K562 (cell line): ENCODE measurements around the gene LRRC59. TPM values are rescaled to one million over a fixed set of nuclear protein-coding genes. Genes with fewer than 3 reads are reported as not detected.

Source experiments
- CCAR2 ChIP-seq: fragments of 200-400 bp; formaldehyde crosslinking; IDR thresholded peaks from 2 replicates; pipeline ENCODE4 v1.6.1; 2017; ENCODE audit warnings: mild to moderate bottlenecking, low read depth, low read length
- ETV1 ChIP-seq: fragments of 450-650 bp; conservative IDR thresholded peaks from 2 replicates; pipeline ENCODE4 v1.6.1; 2016; ENCODE audit warnings: missing genetic modification characterization, control low read depth, low read depth, missing compliant biosample characterization
- HDAC2 ChIP-seq: fragments of 450-650 bp; IDR thresholded peaks from 2 replicates; pipeline ENCODE4 v1.6.1; 2016; ENCODE audit warnings: mild to moderate bottlenecking
- KDM1A ChIP-seq, 2 experiments: fragments of 450-650 bp; IDR thresholded peaks; 2 replicates each; pipeline ENCODE4 v1.6.1; 2016; ENCODE audit warnings: mild to moderate bottlenecking in 2 of 2
- MTA1 ChIP-seq: fragments of 450-650 bp; IDR thresholded peaks from 2 replicates; pipeline ENCODE4 v1.6.1; 2017; ENCODE audit warnings: borderline replicate concordance
- RB1 ChIP-seq: fragments of 450-650 bp; IDR thresholded peaks from 2 replicates; pipeline ENCODE4 v1.6.1; 2017; ENCODE audit warnings: low read depth, mild to moderate bottlenecking
- ZC3H4 ChIP-seq: sonication (generic); formaldehyde crosslinking; IDR thresholded peaks from 2 replicates; pipeline ENCODE4 v1.9.0; 2021; ENCODE audit warnings: missing genetic modification reagents, borderline replicate concordance
- ZNF134 ChIP-seq: fragments of 250-450 bp; sonication (Bioruptor Pico); conservative IDR thresholded peaks from 2 replicates; pipeline ENCODE4 v1.4.0; 2020
- polyA plus RNA-seq, 8 experiments: library from polyadenylated mRNA; depleted of rRNA in 4 of 8; stranded (reverse) in 5 of 8; unstranded in 3 of 8; fragments of >200 nt; fragmentation: Nextera tagmentation in 2 of 8; fragmentation: Illumina TruSeq in 1 of 8; extraction: Ambion mirVana in 2 of 8; extraction: Trizol in 1 of 8; gene quantifications; 2 replicates each; pipeline versions ENCODE4 v1.2.1 to v1.2.3, GENCODE V29; 2011 to 2014; ENCODE audit warnings: inconsistent platforms in 1 of 8, missing spikeins in 1 of 8
- total RNA-seq, 7 experiments: library from RNA; depleted of rRNA in 6 of 7; stranded (reverse); fragments of >200 nt in 6 of 7; fragmentation: Illumina TruSeq in 2 of 7; extraction: Trizol in 2 of 7; gene quantifications; 2 replicates each; pipeline versions ENCODE4 v1.2.1 to v1.2.3, GENCODE V29; 2011 to 2021; ENCODE audit warnings: low replicate concordance in 1 of 7
- TF ChIP-seq, protein P1 (sequence below): fragments of 450-650 bp; IDR thresholded peaks from 2 replicates; pipeline ENCODE4 v1.6.1; 2016; ENCODE audit warnings: mild to moderate bottlenecking
- TF ChIP-seq, protein P2 (sequence below): fragments of 450-650 bp; IDR thresholded peaks from 2 replicates; pipeline ENCODE4 v1.7.0; 2016; ENCODE audit warnings: borderline replicate concordance
- TF ChIP-seq, protein P3 (sequence below): fragments of 250-450 bp; sonication (Bioruptor Pico); IDR thresholded peaks from 2 replicates; pipeline ENCODE4 v1.5.0; 2020; ENCODE audit warnings: mild to moderate bottlenecking
- TF ChIP-seq, protein P4 (sequence below): sonication (generic); formaldehyde crosslinking; IDR thresholded peaks from 2 replicates; pipeline ENCODE4 v1.8.0; 2023; ENCODE audit warnings: mild to moderate bottlenecking, missing genetic modification reagents
- TF ChIP-seq, protein P5 (sequence below): fragments of 250-450 bp; sonication (Bioruptor Pico); IDR thresholded peaks from 2 replicates; pipeline ENCODE4 v1.8.0; 2022; ENCODE audit warnings: inconsistent platforms
- TF ChIP-seq, protein P6 (sequence below): conservative IDR thresholded peaks from 2 replicates; pipeline ENCODE4 v1.6.1; 2011; ENCODE audit warnings: low read depth, mild to moderate bottlenecking, low read length; ENCODE audit not compliant: control insufficient read depth

Gene LRRC59
- total and polyA plus RNA-seq, 9 of the 15 experiments (the other 6 are each of a cell fraction or from before 2014, with no cell fraction given): 27.8 to 244 (median 154) TPM

DNA sequence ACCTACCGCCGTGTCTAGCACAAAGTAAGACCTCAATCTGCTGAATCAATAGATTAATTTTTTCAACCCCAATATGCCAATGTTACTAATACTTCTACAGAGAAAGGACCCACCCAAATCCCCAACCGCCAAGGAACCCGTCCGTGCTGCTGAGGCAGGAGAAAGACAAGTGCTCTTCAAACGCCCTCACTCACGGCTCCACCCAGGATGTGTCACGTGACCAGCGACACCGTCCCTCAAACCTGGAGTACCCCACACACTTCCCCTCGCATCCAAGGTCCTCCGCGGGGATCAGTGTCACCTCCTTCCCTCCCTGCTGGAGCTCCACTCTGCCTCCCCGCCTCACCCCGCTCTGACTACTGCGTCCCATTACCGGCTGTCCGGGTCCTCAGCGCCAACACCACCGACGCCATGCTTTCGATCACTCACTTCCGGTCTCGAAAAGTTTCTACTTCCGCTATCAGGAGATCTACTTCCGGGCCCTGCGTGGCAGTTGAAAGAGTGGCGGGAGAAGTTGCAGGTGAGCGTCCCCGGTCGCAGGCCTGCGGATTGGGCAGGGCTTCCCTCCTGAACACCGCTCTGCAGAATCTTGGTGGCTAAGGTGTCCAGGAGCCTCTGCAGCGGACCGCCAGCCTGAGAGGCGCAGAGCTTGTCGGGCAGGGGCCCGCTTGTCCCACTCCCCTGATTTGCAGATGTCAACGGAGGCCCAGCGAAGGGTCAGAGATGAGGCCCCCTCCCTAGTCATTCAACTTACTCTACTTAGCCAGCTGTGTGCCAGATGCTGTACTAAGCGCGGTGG lies 24.4 kb downstream of the LRRC59 start, which contains the start of the genes EME1 and MRPL27 (continued):
- TF ChIP-seq, protein P1, sequence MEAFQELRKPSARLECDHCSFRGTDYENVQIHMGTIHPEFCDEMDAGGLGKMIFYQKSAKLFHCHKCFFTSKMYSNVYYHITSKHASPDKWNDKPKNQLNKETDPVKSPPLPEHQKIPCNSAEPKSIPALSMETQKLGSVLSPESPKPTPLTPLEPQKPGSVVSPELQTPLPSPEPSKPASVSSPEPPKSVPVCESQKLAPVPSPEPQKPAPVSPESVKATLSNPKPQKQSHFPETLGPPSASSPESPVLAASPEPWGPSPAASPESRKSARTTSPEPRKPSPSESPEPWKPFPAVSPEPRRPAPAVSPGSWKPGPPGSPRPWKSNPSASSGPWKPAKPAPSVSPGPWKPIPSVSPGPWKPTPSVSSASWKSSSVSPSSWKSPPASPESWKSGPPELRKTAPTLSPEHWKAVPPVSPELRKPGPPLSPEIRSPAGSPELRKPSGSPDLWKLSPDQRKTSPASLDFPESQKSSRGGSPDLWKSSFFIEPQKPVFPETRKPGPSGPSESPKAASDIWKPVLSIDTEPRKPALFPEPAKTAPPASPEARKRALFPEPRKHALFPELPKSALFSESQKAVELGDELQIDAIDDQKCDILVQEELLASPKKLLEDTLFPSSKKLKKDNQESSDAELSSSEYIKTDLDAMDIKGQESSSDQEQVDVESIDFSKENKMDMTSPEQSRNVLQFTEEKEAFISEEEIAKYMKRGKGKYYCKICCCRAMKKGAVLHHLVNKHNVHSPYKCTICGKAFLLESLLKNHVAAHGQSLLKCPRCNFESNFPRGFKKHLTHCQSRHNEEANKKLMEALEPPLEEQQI: no peak
- TF ChIP-seq, protein P2, sequence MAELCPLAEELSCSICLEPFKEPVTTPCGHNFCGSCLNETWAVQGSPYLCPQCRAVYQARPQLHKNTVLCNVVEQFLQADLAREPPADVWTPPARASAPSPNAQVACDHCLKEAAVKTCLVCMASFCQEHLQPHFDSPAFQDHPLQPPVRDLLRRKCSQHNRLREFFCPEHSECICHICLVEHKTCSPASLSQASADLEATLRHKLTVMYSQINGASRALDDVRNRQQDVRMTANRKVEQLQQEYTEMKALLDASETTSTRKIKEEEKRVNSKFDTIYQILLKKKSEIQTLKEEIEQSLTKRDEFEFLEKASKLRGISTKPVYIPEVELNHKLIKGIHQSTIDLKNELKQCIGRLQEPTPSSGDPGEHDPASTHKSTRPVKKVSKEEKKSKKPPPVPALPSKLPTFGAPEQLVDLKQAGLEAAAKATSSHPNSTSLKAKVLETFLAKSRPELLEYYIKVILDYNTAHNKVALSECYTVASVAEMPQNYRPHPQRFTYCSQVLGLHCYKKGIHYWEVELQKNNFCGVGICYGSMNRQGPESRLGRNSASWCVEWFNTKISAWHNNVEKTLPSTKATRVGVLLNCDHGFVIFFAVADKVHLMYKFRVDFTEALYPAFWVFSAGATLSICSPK: no peak
- TF ChIP-seq, protein P3, sequence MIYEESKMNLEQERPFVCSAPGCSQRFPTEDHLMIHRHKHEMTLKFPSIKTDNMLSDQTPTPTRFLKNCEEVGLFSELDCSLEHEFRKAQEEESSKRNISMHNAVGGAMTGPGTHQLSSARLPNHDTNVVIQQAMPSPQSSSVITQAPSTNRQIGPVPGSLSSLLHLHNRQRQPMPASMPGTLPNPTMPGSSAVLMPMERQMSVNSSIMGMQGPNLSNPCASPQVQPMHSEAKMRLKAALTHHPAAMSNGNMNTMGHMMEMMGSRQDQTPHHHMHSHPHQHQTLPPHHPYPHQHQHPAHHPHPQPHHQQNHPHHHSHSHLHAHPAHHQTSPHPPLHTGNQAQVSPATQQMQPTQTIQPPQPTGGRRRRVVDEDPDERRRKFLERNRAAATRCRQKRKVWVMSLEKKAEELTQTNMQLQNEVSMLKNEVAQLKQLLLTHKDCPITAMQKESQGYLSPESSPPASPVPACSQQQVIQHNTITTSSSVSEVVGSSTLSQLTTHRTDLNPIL: no peak
- TF ChIP-seq, protein P4, sequence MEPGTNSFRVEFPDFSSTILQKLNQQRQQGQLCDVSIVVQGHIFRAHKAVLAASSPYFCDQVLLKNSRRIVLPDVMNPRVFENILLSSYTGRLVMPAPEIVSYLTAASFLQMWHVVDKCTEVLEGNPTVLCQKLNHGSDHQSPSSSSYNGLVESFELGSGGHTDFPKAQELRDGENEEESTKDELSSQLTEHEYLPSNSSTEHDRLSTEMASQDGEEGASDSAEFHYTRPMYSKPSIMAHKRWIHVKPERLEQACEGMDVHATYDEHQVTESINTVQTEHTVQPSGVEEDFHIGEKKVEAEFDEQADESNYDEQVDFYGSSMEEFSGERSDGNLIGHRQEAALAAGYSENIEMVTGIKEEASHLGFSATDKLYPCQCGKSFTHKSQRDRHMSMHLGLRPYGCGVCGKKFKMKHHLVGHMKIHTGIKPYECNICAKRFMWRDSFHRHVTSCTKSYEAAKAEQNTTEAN: peak; percentile 90; the same call in 1 of the 2 replicates
- TF ChIP-seq, protein P5, sequence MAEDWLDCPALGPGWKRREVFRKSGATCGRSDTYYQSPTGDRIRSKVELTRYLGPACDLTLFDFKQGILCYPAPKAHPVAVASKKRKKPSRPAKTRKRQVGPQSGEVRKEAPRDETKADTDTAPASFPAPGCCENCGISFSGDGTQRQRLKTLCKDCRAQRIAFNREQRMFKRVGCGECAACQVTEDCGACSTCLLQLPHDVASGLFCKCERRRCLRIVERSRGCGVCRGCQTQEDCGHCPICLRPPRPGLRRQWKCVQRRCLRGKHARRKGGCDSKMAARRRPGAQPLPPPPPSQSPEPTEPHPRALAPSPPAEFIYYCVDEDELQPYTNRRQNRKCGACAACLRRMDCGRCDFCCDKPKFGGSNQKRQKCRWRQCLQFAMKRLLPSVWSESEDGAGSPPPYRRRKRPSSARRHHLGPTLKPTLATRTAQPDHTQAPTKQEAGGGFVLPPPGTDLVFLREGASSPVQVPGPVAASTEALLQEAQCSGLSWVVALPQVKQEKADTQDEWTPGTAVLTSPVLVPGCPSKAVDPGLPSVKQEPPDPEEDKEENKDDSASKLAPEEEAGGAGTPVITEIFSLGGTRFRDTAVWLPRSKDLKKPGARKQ (CRISPR knock-in tag): no peak
- peak; percentile 98 for TF ChIP-seq HDAC2
- peak; percentile 98 for TF ChIP-seq ETV1 (tag)
- TF ChIP-seq ZC3H4: no peak
- TF ChIP-seq, protein P6, sequence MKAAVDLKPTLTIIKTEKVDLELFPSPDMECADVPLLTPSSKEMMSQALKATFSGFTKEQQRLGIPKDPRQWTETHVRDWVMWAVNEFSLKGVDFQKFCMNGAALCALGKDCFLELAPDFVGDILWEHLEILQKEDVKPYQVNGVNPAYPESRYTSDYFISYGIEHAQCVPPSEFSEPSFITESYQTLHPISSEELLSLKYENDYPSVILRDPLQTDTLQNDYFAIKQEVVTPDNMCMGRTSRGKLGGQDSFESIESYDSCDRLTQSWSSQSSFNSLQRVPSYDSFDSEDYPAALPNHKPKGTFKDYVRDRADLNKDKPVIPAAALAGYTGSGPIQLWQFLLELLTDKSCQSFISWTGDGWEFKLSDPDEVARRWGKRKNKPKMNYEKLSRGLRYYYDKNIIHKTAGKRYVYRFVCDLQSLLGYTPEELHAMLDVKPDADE: peak; percentile 76; the same call in 1 of the 2 replicates
- peak; percentile 76; the same call in 1 of the 2 replicates for TF ChIP-seq RB1
- TF ChIP-seq ZNF134 (CRISPR knock-in tag): 0 out of 2 replicates have a peak, but pooled peaks have one; percentile 13
- TF ChIP-seq KDM1A (IDR thresholded peaks at IDR 0.05): no peak
- TF ChIP-seq MTA1: peak; percentile 70; the same call in 1 of the 2 replicates
- no peak for TF ChIP-seq CCAR2
